Epithelial cell of esophagus (primary cell): Measurements from ENCODE around the gene MMEL1.
"Not testable (repeated sequence)": the region's sequence is repeated elsewhere in the genome, so short reads cannot be mapped to it uniquely, and the experiment has no call there.

Source experiments
- DNase-seq: peaks from one replicate; pipeline ENCODE4 v3.0.0; 2010; ENCODE audit warnings: low read depth
- H3K4me3 ChIP-seq: 2 replicates; pipeline ENCODE4 v1.5.1; 2011; ENCODE audit warnings: mild to moderate bottlenecking, low read length, control low read depth
- CTCF ChIP-seq: IDR thresholded peaks from 2 replicates; pipeline ENCODE4 v1.5.1; 2011; ENCODE audit warnings: low read depth, mild to moderate bottlenecking, low read length, control low read depth, inconsistent platforms; ENCODE audit not compliant: insufficient read depth; ENCODE audit errors: missing control alignments

MMEL1 gene

GRCh38 chr1:2582391-2582790 is 50.4 kb downstream of the MMEL1 start:
- no peak for TF ChIP-seq CTCF
- DNase-seq, result no peak
- H3K4me3 ChIP-seq, result no peak overlapping the region

GRCh38 chr1:2580691-2581090 is 52.1 kb downstream of the MMEL1 start:
- H3K4me3 ChIP-seq, result no peak overlapping the region
- no peak for DNase-seq
- TF ChIP-seq CTCF, result no peak

- TF ChIP-seq CTCF, result no peak
- no peak for DNase-seq
- no peak overlapping the region for H3K4me3 ChIP-seq
These were observed 54.1 kb downstream of the MMEL1 start for GRCh38 chr1:2578758-2579118.

- not testable (repeated sequence) for DNase-seq, H3K4me3 ChIP-seq
These were observed 55.2 kb downstream of the MMEL1 start for GRCh38 chr1:2577565-2578075.

GRCh38 chr1:2575801-2576663 is 56.8 kb downstream of the MMEL1 start:
- TF ChIP-seq CTCF, result no peak
- no peak for DNase-seq
- no peak overlapping the region for H3K4me3 ChIP-seq

GRCh38 chr1:2574350-2574749 is 58.5 kb downstream of the MMEL1 start:
- no peak for TF ChIP-seq CTCF
- no peak for DNase-seq
- no peak overlapping the region for H3K4me3 ChIP-seq

GRCh38 chr1:2573250-2573920 is 59.4 kb downstream of the MMEL1 start:
- no peak for DNase-seq
- TF ChIP-seq CTCF, result no peak
- no peak overlapping the region for H3K4me3 ChIP-seq
